AG04450 (cell line): ENCODE measurements around the gene DHCR7. TPM values are rescaled to one million over a fixed set of nuclear protein-coding genes. Genes with fewer than 3 reads are reported as not detected.

Source experiments
- CTCF ChIA-PET: fragments of 300-600, 350-600 bp; formaldehyde crosslinking; extraction: SDS; loops from one replicate; lab custom pipeline; 2022; ENCODE audit warnings: antibody characterized with exemption, inconsistent platforms; lab: Charles Lee
- POLR2A ChIA-PET: fragments of 350-600 bp; formaldehyde crosslinking; extraction: SDS; loops from one replicate; lab custom pipeline; 2021; ENCODE audit warnings: antibody characterized with exemption, inconsistent platforms; lab: Yijun Ruan, JAX
- DNase-seq: peaks from one replicate; pipeline ENCODE4 v3.0.0-alpha.2; 2011; ENCODE audit warnings: low read depth, low spot score
- H3K27ac ChIP-seq: one replicate; pipeline ENCODE4 v1.5.1; 2012; ENCODE audit warnings: low read depth, low read length, control low read depth
- H3K27me3 ChIP-seq: one replicate; pipeline ENCODE4 v1.6.0; 2012; ENCODE audit warnings: low read length; ENCODE audit not compliant: control insufficient read depth, insufficient read depth
- H3K4me3 ChIP-seq: 2 replicates; pipeline ENCODE4 v1.5.1; 2011; ENCODE audit warnings: mild to moderate bottlenecking, low read depth, low read length, control low read depth
- H3K9me3 ChIP-seq: 2 replicates; pipeline ENCODE4 v1.5.1; 2012; ENCODE audit warnings: low read length; ENCODE audit not compliant: control insufficient read depth, insufficient read depth
- polyA plus RNA-seq: library from polyadenylated mRNA; depleted of rRNA; stranded (reverse); fragments of >200 nt; gene quantifications from 2 replicates; pipeline ENCODE4 v1.2.3, GENCODE V29; 2011
- TF ChIP-seq, protein P1 (sequence below): IDR thresholded peaks from 2 replicates; pipeline ENCODE4 v1.5.1; 2011; ENCODE audit warnings: low read depth, low read length, control low read depth, inconsistent platforms

The DHCR7 gene
- polyA plus RNA-seq, 1 experiment: 40.2 TPM

DNA sequence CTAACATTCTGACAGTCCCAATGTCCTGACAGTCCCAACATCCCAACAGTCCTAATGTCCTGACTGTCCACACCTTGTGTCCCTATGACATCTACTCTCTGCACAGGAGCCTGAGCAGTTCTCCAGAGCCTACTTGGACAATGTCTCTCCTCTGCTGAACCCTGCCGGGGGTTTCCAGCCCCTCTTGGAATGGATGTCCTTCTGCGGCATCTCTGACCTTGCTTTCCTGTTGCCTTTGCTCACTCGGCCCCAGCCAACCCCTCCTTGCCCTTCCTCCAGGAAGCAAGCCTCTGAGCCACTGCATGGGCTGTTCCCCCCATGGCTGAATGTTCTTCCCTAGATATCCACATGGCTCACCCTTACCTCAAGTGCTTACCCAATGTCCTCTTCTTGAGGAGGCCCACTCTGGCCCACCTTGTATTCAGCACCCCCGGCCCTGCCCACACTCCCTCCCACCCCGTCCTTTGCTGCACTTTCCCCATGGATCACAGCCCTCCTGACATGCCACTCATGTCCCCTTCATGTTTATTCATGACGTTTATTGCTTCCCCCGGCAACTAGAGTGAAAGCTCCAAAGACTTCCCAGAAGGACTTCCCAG, 59.5 kb downstream of the DHCR7 start:
- TF ChIP-seq, protein P1, sequence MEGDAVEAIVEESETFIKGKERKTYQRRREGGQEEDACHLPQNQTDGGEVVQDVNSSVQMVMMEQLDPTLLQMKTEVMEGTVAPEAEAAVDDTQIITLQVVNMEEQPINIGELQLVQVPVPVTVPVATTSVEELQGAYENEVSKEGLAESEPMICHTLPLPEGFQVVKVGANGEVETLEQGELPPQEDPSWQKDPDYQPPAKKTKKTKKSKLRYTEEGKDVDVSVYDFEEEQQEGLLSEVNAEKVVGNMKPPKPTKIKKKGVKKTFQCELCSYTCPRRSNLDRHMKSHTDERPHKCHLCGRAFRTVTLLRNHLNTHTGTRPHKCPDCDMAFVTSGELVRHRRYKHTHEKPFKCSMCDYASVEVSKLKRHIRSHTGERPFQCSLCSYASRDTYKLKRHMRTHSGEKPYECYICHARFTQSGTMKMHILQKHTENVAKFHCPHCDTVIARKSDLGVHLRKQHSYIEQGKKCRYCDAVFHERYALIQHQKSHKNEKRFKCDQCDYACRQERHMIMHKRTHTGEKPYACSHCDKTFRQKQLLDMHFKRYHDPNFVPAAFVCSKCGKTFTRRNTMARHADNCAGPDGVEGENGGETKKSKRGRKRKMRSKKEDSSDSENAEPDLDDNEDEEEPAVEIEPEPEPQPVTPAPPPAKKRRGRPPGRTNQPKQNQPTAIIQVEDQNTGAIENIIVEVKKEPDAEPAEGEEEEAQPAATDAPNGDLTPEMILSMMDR: no peak
- POLR2A ChIA-PET: no interaction called here
- CTCF ChIA-PET: no interaction called here
- no peak for DNase-seq
- Histone ChIP-seq H3K9me3 (peaks cover 7% of the 10 kb centered on the region), H3K27me3 (peaks cover 9% of the 10 kb centered on the region), H3K27ac (no peak overlapping the region), H3K4me3 (no peak overlapping the region)

DNA sequence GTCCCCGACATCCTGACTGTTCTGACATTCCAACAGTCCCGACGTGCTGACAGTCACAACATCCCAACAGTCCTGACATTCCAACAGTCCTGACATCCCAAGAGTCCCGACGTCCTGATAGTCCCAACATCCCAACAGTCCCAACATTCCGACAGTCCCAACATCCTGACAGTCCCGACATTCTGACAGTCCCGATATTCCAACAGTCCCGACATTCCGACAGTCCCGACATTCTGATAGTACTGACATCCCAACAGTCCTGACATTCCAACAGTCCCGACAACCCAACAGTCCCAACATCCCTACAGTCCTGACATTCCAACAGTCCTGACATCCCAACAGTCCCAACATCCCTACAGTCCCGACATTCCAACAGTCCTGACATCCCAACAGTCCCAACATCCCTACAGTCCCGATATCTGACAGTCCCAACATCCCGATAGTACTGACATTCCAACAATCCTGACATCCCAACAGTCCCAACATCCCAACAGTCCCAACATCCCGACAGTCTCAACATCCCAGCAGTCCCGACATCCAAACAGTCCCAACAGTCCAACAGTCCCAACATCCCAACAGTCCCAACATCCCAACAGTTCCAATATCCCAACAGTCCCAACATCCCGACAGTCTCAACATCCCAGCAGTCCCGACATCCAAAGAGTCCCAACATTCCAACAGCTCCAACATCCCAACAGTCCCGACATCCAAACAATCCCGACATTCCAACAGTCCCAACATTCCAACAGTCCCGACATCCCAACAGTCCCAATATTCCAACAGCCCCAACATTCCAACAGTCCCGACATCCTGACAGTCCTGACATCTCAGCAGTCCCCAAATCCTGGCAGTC, 60.2 kb downstream of the DHCR7 start:
- H3K4me3 ChIP-seq: no peak overlapping the region
- CTCF ChIA-PET: no interaction called here
- TF ChIP-seq, protein P1: no peak
- no peak for DNase-seq
- H3K27me3 ChIP-seq: peaks cover 9% of the 10 kb centered on the region
- H3K9me3 ChIP-seq: peaks cover 7% of the 10 kb centered on the region
- H3K27ac ChIP-seq: no peak overlapping the region
- POLR2A ChIA-PET: no interaction called here

DNA sequence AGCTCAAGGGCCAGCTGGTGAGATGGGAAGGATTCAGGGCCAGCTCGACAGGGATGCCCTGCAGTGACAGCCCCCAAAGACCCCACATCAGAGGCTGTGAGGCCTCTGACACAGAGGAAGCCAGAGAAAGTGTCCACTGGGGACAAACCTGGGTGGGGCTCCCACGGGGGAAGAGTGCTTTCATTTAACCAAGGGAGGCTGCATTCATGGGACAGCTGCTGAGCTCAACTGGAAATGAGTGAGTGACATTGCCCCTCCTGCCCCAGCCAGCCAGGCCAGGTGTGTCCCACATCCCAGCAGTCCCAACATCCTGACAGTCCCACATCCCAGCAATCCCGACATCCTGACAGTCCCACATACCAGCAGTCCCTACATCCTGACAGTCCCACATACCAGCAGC, 61.0 kb downstream of the DHCR7 start:
- Histone ChIP-seq H3K27me3 (peaks cover 9% of the 10 kb centered on the region), H3K4me3 (no peak overlapping the region), H3K27ac (no peak overlapping the region), H3K9me3 (peaks cover 7% of the 10 kb centered on the region)
- ChIA-PET POLR2A (no interaction called here), CTCF (no interaction called here)
- DNase-seq: no peak
- TF ChIP-seq, protein P1: no peak

DNA sequence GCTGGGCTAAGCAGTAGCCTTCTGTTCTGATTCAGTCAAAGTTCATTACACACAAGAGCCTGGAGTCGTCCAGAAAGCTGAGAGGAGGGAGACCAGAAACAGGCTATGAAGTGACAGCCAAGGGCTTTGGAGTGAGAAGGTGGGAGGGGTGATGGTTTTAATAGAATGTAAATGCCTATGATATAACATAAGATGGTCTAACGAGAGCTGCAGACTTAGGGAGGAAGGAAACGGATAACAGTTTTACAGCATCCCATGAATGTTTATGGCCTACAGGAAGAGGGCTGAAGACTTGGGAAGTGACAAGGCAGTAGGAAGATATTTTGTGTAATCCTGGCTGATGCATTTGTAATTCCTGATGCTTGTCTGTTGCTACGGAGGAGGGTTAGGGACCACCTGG, 62.0 kb downstream of the DHCR7 start:
- no peak overlapping the region for H3K4me3 ChIP-seq
- H3K27ac ChIP-seq: no peak overlapping the region
- TF ChIP-seq, protein P1: no peak
- no peak for DNase-seq
- peaks cover 9% of the 10 kb centered on the region for H3K27me3 ChIP-seq
- H3K9me3 ChIP-seq: peaks cover 7% of the 10 kb centered on the region
- ChIA-PET CTCF (no interaction called here), POLR2A (no interaction called here)

DNA sequence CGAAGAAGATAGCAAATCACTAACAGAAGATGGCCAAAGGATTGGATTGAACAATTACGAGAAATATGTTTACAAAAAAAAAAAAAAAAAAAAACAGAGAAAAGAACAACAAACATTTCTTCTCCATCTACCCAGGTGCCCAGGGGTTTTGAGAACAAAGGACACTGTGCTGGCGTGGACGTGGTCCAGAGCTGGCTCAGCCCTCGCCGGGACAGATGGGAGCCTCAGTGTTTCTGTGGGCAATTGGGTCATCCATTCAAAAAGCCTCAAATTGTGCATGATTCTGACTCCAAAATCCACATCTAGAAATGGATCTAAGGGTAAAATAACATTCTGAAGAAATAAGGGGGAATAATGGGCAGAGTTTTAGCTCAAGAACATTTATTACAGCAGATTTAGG, 63.1 kb downstream of the DHCR7 start:
- POLR2A ChIA-PET: no interaction called here
- no peak overlapping the region for H3K27ac ChIP-seq
- TF ChIP-seq, protein P1: no peak
- CTCF ChIA-PET: interaction anchor here (0.7 kb wide), 1 partner anchor 21 kb away, joined by 5 read pairs; no protein-coding TSS in a partner anchor
- H3K9me3 ChIP-seq: peaks cover 7% of the 10 kb centered on the region
- no peak for DNase-seq
- no peak overlapping the region for H3K4me3 ChIP-seq
- H3K27me3 ChIP-seq: peaks cover 9% of the 10 kb centered on the region
